Measurements from ENCODE around the gene CNNM3.

GRCh38 chr2:96770442-96771202 is 45.4 kb upstream of the CNNM3 start:
- TF ChIP-seq CTCF (IDR thresholded peaks at IDR 0.05) (no peak), REST (IDR thresholded peaks at IDR 0.05; ENCODE audit: insufficient read depth in 1 of 2, low read depth in 2 of 2, low read length in 1 of 2) (no peak), TCF7L2 (IDR thresholded peaks at IDR 0.05; ENCODE audit: low read depth, low read length) (no peak), POLR2AphosphoS5 (IDR thresholded peaks at IDR 0.05; ENCODE audit: low read depth, low read length) (no peak)
